Endodermal cell (in vitro differentiated cells): ENCODE measurements around the gene ZFAND3. TPM values are rescaled to one million over a fixed set of nuclear protein-coding genes. Genes with fewer than 3 reads are reported as not detected.
A peak's percentile ranks its signal among the peaks of the same experiment; 100 is the strongest.

Experiments used
- DNase-seq: peaks from one replicate; pipeline ENCODE4 v3.0.0-alpha.2; 2017
- H3K27ac ChIP-seq: 2 replicates; pipeline ENCODE4 v1.5.1; 2013; ENCODE audit warnings: mild to moderate bottlenecking, low read depth, low read length, moderate library complexity
- H3K27me3 ChIP-seq: 2 replicates; pipeline ENCODE4 v1.6.1; 2013; ENCODE audit warnings: mild to moderate bottlenecking, low read length, moderate library complexity; ENCODE audit not compliant: insufficient read depth, control insufficient read depth, poor library complexity, severe bottlenecking
- H3K36me3 ChIP-seq: 2 replicates; pipeline ENCODE4 v1.7.0; 2013; ENCODE audit warnings: mild to moderate bottlenecking, low read length, moderate library complexity; ENCODE audit not compliant: control insufficient read depth, insufficient read depth
- H3K4me1 ChIP-seq: one replicate; pipeline ENCODE4 v1.7.0; 2013; ENCODE audit warnings: low read length; ENCODE audit not compliant: control insufficient read depth, insufficient read depth
- H3K4me3 ChIP-seq: 2 replicates; pipeline ENCODE4 v1.5.1; 2013; ENCODE audit warnings: mild to moderate bottlenecking, low read length, moderate library complexity
- H3K9ac ChIP-seq: 2 replicates; pipeline ENCODE4 v1.6.1; 2013; ENCODE audit warnings: mild to moderate bottlenecking, low read length, moderate library complexity; ENCODE audit not compliant: poor library complexity, severe bottlenecking; ENCODE audit errors: extremely low read depth
- H3K9me3 ChIP-seq: 2 replicates; pipeline ENCODE4 v1.6.1; 2013; ENCODE audit warnings: mild to moderate bottlenecking, low read length, moderate library complexity; ENCODE audit not compliant: control insufficient read depth
- H3K27ac Mint-ChIP-seq: 2 replicates; pipeline ENCODE4 v1.8.0; 2020; ENCODE audit warnings: mixed read lengths
- H3K27me3 Mint-ChIP-seq: 2 replicates; pipeline ENCODE4 v1.8.0; 2021; ENCODE audit warnings: mild to moderate bottlenecking, mixed read lengths; ENCODE audit not compliant: insufficient read depth
- H3K36me3 Mint-ChIP-seq: 2 replicates; pipeline ENCODE4 v1.8.0; 2020; ENCODE audit warnings: low read depth, mixed read lengths
- H3K4me1 Mint-ChIP-seq: 2 replicates; pipeline ENCODE4 v1.8.0; 2020; ENCODE audit warnings: mixed read lengths
- H3K4me3 Mint-ChIP-seq: 2 replicates; pipeline ENCODE4 v1.8.0; 2020; ENCODE audit warnings: mild to moderate bottlenecking, moderate library complexity, mixed read lengths
- H3K9me3 Mint-ChIP-seq: 2 replicates; pipeline ENCODE4 v1.8.0; 2020; ENCODE audit warnings: mild to moderate bottlenecking, mixed read lengths
- WGBS, 2 experiments: methylation state at CpG; one replicate each; pipeline versions ENCODE4 v1.1.5 to v1.1.7; 2013; ENCODE audit warnings: missing lambda C conversion rate in 2 of 2, mixed read lengths in 1 of 2; ENCODE audit not compliant: insufficient coverage in 1 of 2, insufficient read length in 1 of 2; 5-methylcytosine and 5-hydroxymethylcytosine counted together
- total RNA-seq, 2 donors: library from RNA; stranded (reverse); fragmentation: NEBNext Ultra II Directional in 1 of 2; extraction: Animal tissue kit (Norgen Biotek cat#: 25700) in 1 of 2; gene quantifications; 2 replicates in 1 of 2; 3 replicates in 1 of 2; pipeline ENCODE4 v1.2.1, GENCODE V29; 2021
- TF ChIP-seq, protein P1 (sequence below): fragments of 200-600 bp; sonication (generic); conservative IDR thresholded peaks from 2 replicates; pipeline ENCODE4 v1.5.0; 2021; ENCODE audit warnings: antibody characterized with exemption, mild to moderate bottlenecking

The ZFAND3 gene
- total RNA-seq, 2 donors from 2014 or later = 67.1 to 86.2 TPM

DNA sequence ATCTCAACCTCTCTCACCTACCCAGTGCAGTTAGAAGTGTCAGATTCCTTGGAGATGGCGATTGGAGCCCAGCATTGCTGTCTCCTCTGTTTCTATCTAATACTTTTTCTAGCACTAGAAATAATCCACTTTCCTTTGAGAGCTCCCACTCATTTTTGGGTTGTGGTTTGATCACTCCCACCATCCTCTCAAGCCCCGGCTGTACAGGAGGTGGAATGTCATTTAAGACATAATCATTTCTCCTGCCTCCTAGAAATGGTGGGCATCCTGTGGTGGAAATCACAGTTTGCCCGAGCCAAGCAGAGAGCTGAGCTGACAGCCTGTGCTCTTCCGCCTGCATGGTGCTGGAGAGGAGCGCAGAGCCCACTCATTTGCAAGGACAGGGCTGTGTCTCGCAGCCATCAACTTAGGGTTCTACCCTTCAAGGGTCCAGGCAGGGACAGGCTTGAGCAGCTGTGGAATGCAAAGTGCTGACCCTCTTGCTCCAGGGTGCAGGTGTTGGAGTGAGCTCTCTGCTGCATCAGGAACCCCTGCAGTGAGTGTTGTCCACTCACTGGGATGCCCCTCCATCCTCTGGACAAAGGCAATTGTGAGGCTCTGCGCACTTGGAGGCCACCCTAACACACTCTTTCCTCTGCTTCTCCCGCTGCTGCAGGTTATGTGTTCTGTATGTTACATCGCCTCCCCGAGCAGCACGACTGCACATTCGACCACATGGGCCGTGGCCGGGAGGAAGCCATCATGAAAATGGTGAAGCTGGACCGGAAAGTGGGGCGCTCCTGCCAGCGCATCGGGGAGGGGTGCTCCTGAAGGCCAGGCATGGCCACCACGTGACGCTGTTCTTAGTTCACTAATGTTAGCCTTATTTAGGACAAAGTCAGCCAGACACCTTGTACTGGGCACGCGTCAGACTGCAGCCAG is 332.3 kb downstream of the ZFAND3 start:
- Histone ChIP-seq H3K4me1 (no peaks in the 10 kb centered on the region), H3K27me3 (no peaks in the 10 kb centered on the region), H3K9ac (no peak overlapping the region), H3K9me3 (no peaks in the 10 kb centered on the region), H3K27ac (no peak overlapping the region), H3K36me3 (peaks cover 11% of the 10 kb centered on the region), H3K4me3 (no peak overlapping the region)
- no peaks in the 10 kb centered on the region for H3K9me3 Mint-ChIP-seq
- H3K27ac Mint-ChIP-seq = no peak overlapping the region
- H3K4me1 Mint-ChIP-seq = peaks cover 21% of the 10 kb centered on the region
- H3K36me3 Mint-ChIP-seq = peaks cover 20% of the 10 kb centered on the region
- DNase-seq = peak; percentile 17
- WGBS, 2 experiments = 95 to 97% methylated on average over 15 to 22 of the region's 22 CpGs
- no peaks in the 10 kb centered on the region for H3K27me3 Mint-ChIP-seq
- no peak overlapping the region for H3K4me3 Mint-ChIP-seq
- TF ChIP-seq, protein P1, sequence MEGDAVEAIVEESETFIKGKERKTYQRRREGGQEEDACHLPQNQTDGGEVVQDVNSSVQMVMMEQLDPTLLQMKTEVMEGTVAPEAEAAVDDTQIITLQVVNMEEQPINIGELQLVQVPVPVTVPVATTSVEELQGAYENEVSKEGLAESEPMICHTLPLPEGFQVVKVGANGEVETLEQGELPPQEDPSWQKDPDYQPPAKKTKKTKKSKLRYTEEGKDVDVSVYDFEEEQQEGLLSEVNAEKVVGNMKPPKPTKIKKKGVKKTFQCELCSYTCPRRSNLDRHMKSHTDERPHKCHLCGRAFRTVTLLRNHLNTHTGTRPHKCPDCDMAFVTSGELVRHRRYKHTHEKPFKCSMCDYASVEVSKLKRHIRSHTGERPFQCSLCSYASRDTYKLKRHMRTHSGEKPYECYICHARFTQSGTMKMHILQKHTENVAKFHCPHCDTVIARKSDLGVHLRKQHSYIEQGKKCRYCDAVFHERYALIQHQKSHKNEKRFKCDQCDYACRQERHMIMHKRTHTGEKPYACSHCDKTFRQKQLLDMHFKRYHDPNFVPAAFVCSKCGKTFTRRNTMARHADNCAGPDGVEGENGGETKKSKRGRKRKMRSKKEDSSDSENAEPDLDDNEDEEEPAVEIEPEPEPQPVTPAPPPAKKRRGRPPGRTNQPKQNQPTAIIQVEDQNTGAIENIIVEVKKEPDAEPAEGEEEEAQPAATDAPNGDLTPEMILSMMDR = no peak

DNA sequence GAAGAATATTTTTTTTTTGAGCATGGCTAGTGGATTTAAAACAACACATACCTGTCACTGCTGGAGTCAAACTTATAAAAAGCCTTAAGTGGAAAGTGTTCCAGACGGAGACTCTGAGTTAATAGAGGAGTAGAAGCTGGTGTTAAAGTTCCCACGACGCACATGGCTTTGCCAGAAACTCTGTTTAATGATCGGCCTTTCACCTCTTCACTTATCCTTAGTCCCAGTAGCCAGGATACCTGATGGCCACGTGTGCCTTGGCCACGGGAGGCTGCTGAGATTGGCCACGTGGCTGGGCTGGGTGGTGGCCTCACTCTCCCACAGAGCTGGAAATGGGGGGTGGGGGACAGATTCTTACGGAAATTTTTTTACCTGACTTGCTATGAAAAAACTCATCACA is 333.1 kb downstream of the ZFAND3 start:
- Histone ChIP-seq H3K9me3 (no peaks in the 10 kb centered on the region), H3K4me1 (no peaks in the 10 kb centered on the region), H3K9ac (no peak overlapping the region), H3K27ac (no peak overlapping the region), H3K4me3 (no peak overlapping the region), H3K27me3 (no peaks in the 10 kb centered on the region), H3K36me3 (peaks cover 11% of the 10 kb centered on the region)
- no peaks in the 10 kb centered on the region for H3K27me3 Mint-ChIP-seq
- H3K36me3 Mint-ChIP-seq = peaks cover 20% of the 10 kb centered on the region
- no peak for DNase-seq
- no peak overlapping the region for H3K4me3 Mint-ChIP-seq
- WGBS, 2 experiments = 94 to 95% methylated on average over 8 of the region's 8 CpGs
- peaks cover 21% of the 10 kb centered on the region for H3K4me1 Mint-ChIP-seq
- TF ChIP-seq, protein P1 = no peak
- H3K27ac Mint-ChIP-seq = no peak overlapping the region
- H3K9me3 Mint-ChIP-seq = no peaks in the 10 kb centered on the region

DNA sequence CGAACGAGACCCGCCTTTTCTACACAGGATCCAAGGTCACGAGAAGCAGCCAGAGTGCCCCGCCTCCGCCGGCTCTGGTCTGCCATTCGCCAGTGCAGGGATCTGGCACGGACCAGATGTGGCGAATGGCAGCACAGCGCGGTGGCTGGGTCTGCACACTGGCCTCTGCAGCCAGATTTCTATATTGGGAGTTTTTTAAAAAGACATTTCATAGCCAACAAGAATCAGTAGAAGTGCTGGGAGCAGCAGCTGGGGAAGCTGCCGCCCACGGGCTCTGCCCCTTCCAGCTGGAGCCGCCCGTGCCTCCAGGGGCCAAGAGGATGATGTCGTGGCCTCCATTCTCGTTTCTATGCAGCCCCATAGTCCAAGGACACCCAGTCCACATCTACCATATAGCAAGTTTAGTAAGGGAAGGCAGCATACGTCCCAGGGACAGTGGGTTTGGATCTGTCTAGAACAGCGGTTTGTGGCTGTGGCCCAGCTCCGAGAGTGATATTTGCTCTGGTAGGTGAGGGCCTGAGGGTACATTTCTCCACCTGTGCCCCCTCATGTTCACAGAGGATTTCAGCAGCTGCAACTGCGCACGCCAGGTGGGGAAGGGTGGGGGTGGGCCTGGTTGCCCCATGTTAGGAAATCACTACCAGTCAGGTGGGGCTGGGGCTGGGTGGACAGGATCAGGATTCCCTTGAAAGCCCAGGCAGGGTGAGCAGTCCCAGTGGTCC is 333.7 kb downstream of the ZFAND3 start:
- no peaks in the 10 kb centered on the region for H3K27me3 Mint-ChIP-seq
- H3K4me1 ChIP-seq = no peaks in the 10 kb centered on the region
- WGBS, 2 experiments = 94 to 95% methylated on average over 15 to 23 of the region's 23 CpGs
- no peak overlapping the region for H3K27ac Mint-ChIP-seq
- H3K9me3 ChIP-seq = no peaks in the 10 kb centered on the region
- no peak overlapping the region for H3K4me3 ChIP-seq
- no peak overlapping the region for H3K27ac ChIP-seq
- DNase-seq = no peak
- H3K36me3 Mint-ChIP-seq = peaks cover 20% of the 10 kb centered on the region
- TF ChIP-seq, protein P1 = no peak
- H3K9ac ChIP-seq = no peak overlapping the region
- H3K4me1 Mint-ChIP-seq = peaks cover 18% of the 10 kb centered on the region
- H3K27me3 ChIP-seq = no peaks in the 10 kb centered on the region
- no peaks in the 10 kb centered on the region for H3K9me3 Mint-ChIP-seq
- H3K36me3 ChIP-seq = peaks cover 11% of the 10 kb centered on the region
- no peak overlapping the region for H3K4me3 Mint-ChIP-seq
